NT2/D1 (cell line): ENCODE data around the gene GMCL2.

Source experiments
- SUZ12 ChIP-seq: IDR thresholded peaks from 2 replicates; pipeline ENCODE4 v1.6.1; 2011; ENCODE audit not compliant: insufficient read length, insufficient read depth; ENCODE audit errors: extremely low read depth
- ZNF274 ChIP-seq: IDR thresholded peaks from 2 replicates; pipeline ENCODE4 v1.6.1; 2011; ENCODE audit warnings: mild to moderate bottlenecking, low read depth, low read length

- TF ChIP-seq ZNF274 = no peak
- no peak for TF ChIP-seq SUZ12
These were observed 47.8 kb upstream of the GMCL2 start for GRCh38 chr5:178234750-178235587.
